ENCODE measurements around the gene ACTRT2. TPM values are rescaled to one million over a fixed set of nuclear protein-coding genes. Genes with fewer than 3 reads are reported as not detected.

Gene ACTRT2
- polyA plus RNA-seq, 1 donor (not counting 4 experiments of a cell fraction or from before 2014, with no cell fraction given): not detected

DNA sequence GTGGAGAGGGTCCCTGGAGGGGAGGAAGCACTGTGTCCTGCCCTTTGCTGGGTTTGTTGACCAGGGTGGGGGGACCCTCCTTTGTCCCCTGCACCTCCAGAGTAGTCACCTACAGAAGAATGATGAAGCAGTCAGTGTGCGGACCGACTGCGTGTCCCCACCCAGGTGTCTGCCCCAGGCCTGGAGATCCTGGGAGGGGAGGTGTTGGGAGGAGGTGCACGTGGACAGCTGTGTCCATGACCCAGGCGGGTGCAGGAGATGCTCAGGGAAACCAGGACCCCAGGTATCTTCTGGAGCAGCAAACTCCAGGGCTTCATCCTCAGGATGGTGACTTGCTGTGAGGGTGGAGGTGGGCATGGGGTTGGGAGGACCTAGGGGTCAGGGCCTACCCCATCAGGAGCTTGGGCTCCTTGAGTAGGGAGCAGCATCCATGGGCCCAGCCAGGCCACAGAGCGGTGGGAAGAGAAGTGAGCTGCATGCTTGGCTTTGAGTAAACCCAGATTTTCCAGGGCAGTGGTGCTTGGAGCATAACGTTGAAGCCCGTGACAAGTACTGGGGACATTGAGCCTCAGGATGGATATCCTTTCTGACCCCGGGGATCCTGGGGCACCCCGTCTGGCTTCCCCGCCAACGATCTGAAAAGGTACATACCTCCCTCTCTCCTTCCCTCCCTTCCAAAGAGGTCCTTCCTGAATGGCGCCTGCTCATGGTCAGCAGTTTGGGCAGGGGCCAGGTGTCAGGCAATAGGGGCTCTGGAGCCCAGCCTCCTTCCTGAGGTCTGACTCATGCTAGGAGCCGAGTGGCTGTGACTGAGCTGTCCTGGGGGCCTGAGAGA lies 13.7 kb downstream of the ACTRT2 start:
- Histone ChIP-seq H3K27me3 (ENCODE audit: control insufficient read depth, extremely low read depth, insufficient read depth, low read length) (no peaks in the 10 kb centered on the region), H2AFZ (ENCODE audit: control insufficient read depth, low read length) (no peak overlapping the region), H3K27ac (ENCODE audit: control insufficient read depth, insufficient read depth, low read length) (no peak overlapping the region), H3K4me2 (ENCODE audit: control insufficient read depth, extremely low read depth, insufficient read depth, low read depth, low read length) (no peak overlapping the region), H3K9ac (ENCODE audit: control insufficient read depth, extremely low read depth, insufficient read depth, low read length) (no peak overlapping the region), H3K9me3 (ENCODE audit: control insufficient read depth, low read depth, low read length) (peaks cover 7% of the 10 kb centered on the region), H3K4me3 (ENCODE audit: control insufficient read depth in 2 of 3, extremely low read depth in 1 of 3, insufficient read depth in 2 of 3, low read depth in 1 of 3, low read length in 3 of 3) (no peak overlapping the region), H3K4me1 (ENCODE audit: control insufficient read depth, extremely low read depth, insufficient read depth, low read length) (no peaks in the 10 kb centered on the region), H4K20me1 (ENCODE audit: control insufficient read depth, extremely low read depth, insufficient read depth, low read length) (no peaks in the 10 kb centered on the region), H3K36me3 (ENCODE audit: control insufficient read depth in 2 of 2, extremely low read depth in 1 of 2, insufficient read depth in 2 of 2, low read length in 2 of 2) (no peaks in the 10 kb centered on the region), H3K9me1 (ENCODE audit: control insufficient read depth, extremely low read depth, insufficient read depth, low read length) (no peaks in the 10 kb centered on the region), H3K79me2 (ENCODE audit: control insufficient read depth, insufficient read depth, low read length) (no peaks in the 10 kb centered on the region)
- FAIRE-seq (no peak), DNase-seq (ENCODE audit: low read depth, low spot score) (no peak)
- no peak for TF ChIP-seq EZH2 (IDR thresholded peaks at IDR 0.05; ENCODE audit: low read length)
- TF ChIP-seq, protein P1, sequence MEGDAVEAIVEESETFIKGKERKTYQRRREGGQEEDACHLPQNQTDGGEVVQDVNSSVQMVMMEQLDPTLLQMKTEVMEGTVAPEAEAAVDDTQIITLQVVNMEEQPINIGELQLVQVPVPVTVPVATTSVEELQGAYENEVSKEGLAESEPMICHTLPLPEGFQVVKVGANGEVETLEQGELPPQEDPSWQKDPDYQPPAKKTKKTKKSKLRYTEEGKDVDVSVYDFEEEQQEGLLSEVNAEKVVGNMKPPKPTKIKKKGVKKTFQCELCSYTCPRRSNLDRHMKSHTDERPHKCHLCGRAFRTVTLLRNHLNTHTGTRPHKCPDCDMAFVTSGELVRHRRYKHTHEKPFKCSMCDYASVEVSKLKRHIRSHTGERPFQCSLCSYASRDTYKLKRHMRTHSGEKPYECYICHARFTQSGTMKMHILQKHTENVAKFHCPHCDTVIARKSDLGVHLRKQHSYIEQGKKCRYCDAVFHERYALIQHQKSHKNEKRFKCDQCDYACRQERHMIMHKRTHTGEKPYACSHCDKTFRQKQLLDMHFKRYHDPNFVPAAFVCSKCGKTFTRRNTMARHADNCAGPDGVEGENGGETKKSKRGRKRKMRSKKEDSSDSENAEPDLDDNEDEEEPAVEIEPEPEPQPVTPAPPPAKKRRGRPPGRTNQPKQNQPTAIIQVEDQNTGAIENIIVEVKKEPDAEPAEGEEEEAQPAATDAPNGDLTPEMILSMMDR (optimal IDR thresholded peaks at IDR 0.05 in 1 of 3, IDR thresholded peaks at IDR 0.05 in 1 of 3, conservative IDR thresholded peaks at IDR 0.05 in 1 of 3; ENCODE audit: extremely low read depth in 1 of 3, insufficient read depth in 2 of 3, low read length in 3 of 3): no peak
- dilution Hi-C loops (cut with MboI; ENCODE audit: extremely low pct_ligation_motif_present, low sequenced_read_pairs): no loop called here

DNA sequence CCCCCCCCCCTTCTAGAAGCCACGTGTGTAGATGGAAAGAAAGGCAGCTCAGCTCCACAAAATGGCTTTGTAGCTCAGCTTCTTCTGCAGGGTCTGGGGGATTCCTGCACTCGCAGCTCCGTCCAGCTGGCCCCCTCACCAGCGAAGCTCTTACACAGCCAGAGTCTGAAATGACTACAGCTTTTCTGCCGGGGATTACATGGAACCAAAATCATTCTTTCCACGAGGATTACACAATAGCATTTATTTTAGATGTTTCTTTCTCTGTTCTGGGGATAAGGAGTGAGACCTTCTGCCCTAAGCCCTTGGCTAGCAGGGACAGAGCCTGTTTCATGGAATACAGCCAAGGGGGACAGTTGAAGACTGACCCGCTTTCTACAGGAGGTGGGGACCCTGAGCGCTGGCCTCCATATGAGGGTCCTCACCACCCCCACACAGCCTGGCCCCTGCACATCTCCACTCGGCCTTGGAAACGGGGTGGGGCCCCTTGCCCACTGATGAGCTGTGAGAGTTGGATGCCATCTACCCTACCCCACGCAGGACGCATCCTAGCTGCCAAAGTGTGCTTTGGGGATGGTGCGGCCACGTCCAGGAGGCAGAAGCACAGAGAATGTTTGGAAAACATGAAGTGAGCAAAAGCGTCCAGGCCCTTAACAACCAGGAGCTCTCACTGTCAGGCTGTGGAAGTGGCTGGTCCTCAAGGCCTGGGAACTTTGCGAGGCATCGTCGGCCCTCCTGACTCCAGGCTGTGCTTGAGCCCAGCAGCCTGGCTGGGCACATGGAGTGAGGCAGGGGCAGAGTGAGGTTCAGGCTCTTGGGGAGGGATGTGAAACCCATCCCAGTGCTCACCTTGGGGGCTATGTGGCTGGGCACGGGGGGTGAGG lies 14.5 kb downstream of the ACTRT2 start:
- TF ChIP-seq EZH2 (IDR thresholded peaks at IDR 0.05; ENCODE audit: low read length): no peak
- TF ChIP-seq, protein P1 (optimal IDR thresholded peaks at IDR 0.05 in 1 of 3, IDR thresholded peaks at IDR 0.05 in 1 of 3, conservative IDR thresholded peaks at IDR 0.05 in 1 of 3; ENCODE audit: extremely low read depth in 1 of 3, insufficient read depth in 2 of 3, low read length in 3 of 3): no peak
- FAIRE-seq: no peak
- dilution Hi-C loops (cut with MboI; ENCODE audit: extremely low pct_ligation_motif_present, low sequenced_read_pairs): no loop called here

More for the DNA sequence above, 14.5 kb downstream of the ACTRT2 start:
- Histone ChIP-seq H3K79me2 (ENCODE audit: control insufficient read depth, insufficient read depth, low read length) (no peaks in the 10 kb centered on the region), H3K4me2 (ENCODE audit: control insufficient read depth, extremely low read depth, insufficient read depth, low read depth, low read length) (no peak overlapping the region), H2AFZ (ENCODE audit: control insufficient read depth, low read length) (no peak overlapping the region), H3K27ac (ENCODE audit: control insufficient read depth, insufficient read depth, low read length) (no peak overlapping the region), H3K36me3 (ENCODE audit: control insufficient read depth in 2 of 2, extremely low read depth in 1 of 2, insufficient read depth in 2 of 2, low read length in 2 of 2) (no peaks in the 10 kb centered on the region), H3K9me3 (ENCODE audit: control insufficient read depth, low read depth, low read length) (peaks cover 7% of the 10 kb centered on the region), H3K4me1 (ENCODE audit: control insufficient read depth, extremely low read depth, insufficient read depth, low read length) (no peaks in the 10 kb centered on the region), H4K20me1 (ENCODE audit: control insufficient read depth, extremely low read depth, insufficient read depth, low read length) (no peaks in the 10 kb centered on the region), H3K9me1 (ENCODE audit: control insufficient read depth, extremely low read depth, insufficient read depth, low read length) (no peaks in the 10 kb centered on the region), H3K27me3 (ENCODE audit: control insufficient read depth, extremely low read depth, insufficient read depth, low read length) (no peaks in the 10 kb centered on the region), H3K4me3 (ENCODE audit: control insufficient read depth in 2 of 3, extremely low read depth in 1 of 3, insufficient read depth in 2 of 3, low read depth in 1 of 3, low read length in 3 of 3) (no peak overlapping the region), H3K9ac (ENCODE audit: control insufficient read depth, extremely low read depth, insufficient read depth, low read length) (no peak overlapping the region)
- no peak for DNase-seq (ENCODE audit: low read depth, low spot score)
